Stomach (tissue), 9 donors: Measurements from ENCODE around the gene GRIP1. TPM values are rescaled to one million over a fixed set of nuclear protein-coding genes. Genes with fewer than 3 reads are reported as not detected.

Experiments used
- DNase-seq, 2 donors: peaks; one replicate each; pipeline versions ENCODE4 v3.0.0 to v3.0.0-alpha.2; 2013 to 2019
- H3K27ac ChIP-seq, 5 donors: fragments of 200-600 bp in 4 of 5; sonication (generic) in 4 of 5; one replicate each; pipeline ENCODE4 v1.5.1; 2013 to 2019; ENCODE audit warnings: mild to moderate bottlenecking in 1 of 5, moderate library complexity in 1 of 5
- H3K27me3 ChIP-seq, 3 donors: fragments of 200-600 bp; sonication (generic); one replicate each; pipeline ENCODE4 v1.5.1; 2017 to 2019; ENCODE audit warnings: mixed run types in 1 of 3
- H3K36me3 ChIP-seq, 4 donors: fragments of 200-600 bp; sonication (generic); 1 replicate in 3 of 4; 2 replicates in 1 of 4; pipeline ENCODE4 v1.5.1; 2016 to 2019
- H3K4me1 ChIP-seq, 4 donors: fragments of 200-600 bp; sonication (generic); one replicate each; pipeline ENCODE4 v1.5.1; 2016 to 2019
- H3K4me3 ChIP-seq, 4 donors: fragments of 200-600 bp; sonication (generic) in 3 of 4; one replicate each; pipeline ENCODE4 v1.5.1; 2016 to 2019; ENCODE audit warnings: mild to moderate bottlenecking in 1 of 4
- H3K9me3 ChIP-seq, 4 donors: fragments of 200-600 bp; sonication (generic); one replicate each; pipeline ENCODE4 v1.5.1; 2016 to 2019
- CTCF ChIP-seq, 7 experiments: fragments of 450-650 bp in 4 of 7; fragments of 200-600 bp in 3 of 7; sonication (generic) in 3 of 7; IDR thresholded peaks; one replicate each; pipeline ENCODE4 v1.5.1; 2016 to 2019; ENCODE audit warnings: antibody characterized with exemption in 7 of 7, control low read depth in 2 of 7, mild to moderate bottlenecking in 1 of 7
- EP300 ChIP-seq: sonication (generic); formaldehyde crosslinking; IDR thresholded peaks from one replicate; pipeline ENCODE4 v1.6.1; 2017; ENCODE audit warnings: antibody characterized with exemption
- POLR2A ChIP-seq, 4 donors: fragments of 450-650 bp; IDR thresholded peaks; one replicate each; pipeline ENCODE4 v1.6.1; 2016; ENCODE audit warnings: antibody characterized with exemption in 4 of 4, control low read depth in 2 of 4, mild to moderate bottlenecking in 1 of 4, moderate library complexity in 1 of 4
- POLR2AphosphoS5 ChIP-seq, 3 donors: sonication (generic); formaldehyde crosslinking; IDR thresholded peaks; one replicate each; pipeline ENCODE4 v1.6.1; 2016; ENCODE audit warnings: antibody characterized with exemption in 3 of 3
- WGBS, 5 donors: extraction: QIAGEN DNeasy Blood & Tissue Kit in 3 of 5; methylation state at CpG; one replicate each; pipeline versions ENCODE4 v1.1.5 to v1.1.7; 2013 to 2018; 5-methylcytosine and 5-hydroxymethylcytosine counted together
- intact Hi-C: fragments of 100-400 bp; cut with DNase I; formaldehyde crosslinking; loops from one replicate; pipeline ENCODE4 v1.15.1; 2023; ENCODE audit warnings: low total_unique reads
- polyA plus RNA-seq, 3 donors: library from polyadenylated mRNA; stranded (reverse); fragments of 200-250 nt; gene quantifications; one replicate each; pipeline ENCODE4 v1.2.3, GENCODE V29; 2013
- total RNA-seq, 5 donors: library from RNA; depleted of rRNA; stranded (reverse); fragments of >200 nt; gene quantifications; one replicate each; pipeline versions ENCODE4 v1.1.0 to v1.2.3, GENCODE V29; 2014 to 2016
- donor health status: healthy with polysubstance abuse.
- donor health status: Bipolar disorder and iron deficiency.
- donor health status: healthy.

GRIP1 gene
- total and polyA plus RNA-seq, 8 donors, result 0.31 to 8.8 (median 4.4) TPM; not detected in 1

GRCh38 chr12:66637699-66638301 lies 41.1 kb downstream of the GRIP1 start:
- peak in 1 of 2 donors; percentile 37 for DNase-seq
- intact Hi-C loops, result no loop called here
- Histone ChIP-seq H3K36me3 (no peaks in the 10 kb centered on the region), H3K27ac (no peak overlapping the region), H3K9me3 (no peaks in the 10 kb centered on the region), H3K4me1 (no peaks in the 10 kb centered on the region), H3K27me3 (no peaks in the 10 kb centered on the region), H3K4me3 (no peak overlapping the region)
- TF ChIP-seq POLR2AphosphoS5 (IDR thresholded peaks at IDR 0.05) (no peak), CTCF (IDR thresholded peaks at IDR 0.05) (no peak), EP300 (no peak), POLR2A (IDR thresholded peaks at IDR 0.05) (no peak)
- WGBS, 5 donors, result 68 to 84% (median 80%) methylated on average over 3 of the region's 3 CpGs

- H3K36me3 ChIP-seq, result no peaks in the 10 kb centered on the region
- intact Hi-C loops, result no loop called here
- H3K27me3 ChIP-seq, result no peaks in the 10 kb centered on the region
- H3K4me3 ChIP-seq, result no peak overlapping the region
- no peak for TF ChIP-seq CTCF (IDR thresholded peaks at IDR 0.05)
- no peak for TF ChIP-seq EP300
- TF ChIP-seq POLR2A (IDR thresholded peaks at IDR 0.05), result no peak
- TF ChIP-seq POLR2AphosphoS5 (IDR thresholded peaks at IDR 0.05), result no peak
- WGBS, 5 donors, result 55 to 77% (median 67%) methylated on average over 3 of the region's 3 CpGs
- no peaks in the 10 kb centered on the region for H3K4me1 ChIP-seq
- no peaks in the 10 kb centered on the region for H3K9me3 ChIP-seq
- H3K27ac ChIP-seq, result no peak overlapping the region
- peak; percentile 26 to 32 for DNase-seq
These were observed 42.1 kb downstream of the GRIP1 start for GRCh38 chr12:66636771-66637170.

GRCh38 chr12:66633676-66634075 lies 45.2 kb downstream of the GRIP1 start:
- H3K36me3 ChIP-seq, result no peaks in the 10 kb centered on the region
- 37 to 61% (median 44%) methylated on average over 1 of the region's 1 CpG for WGBS, 5 donors

GRCh38 chr12:66629138-66629870 lies 49.6 kb downstream of the GRIP1 start:
- peak in 1 of 2 donors; percentile 16 for DNase-seq

More at GRCh38 chr12:66633676-66634075, 45.2 kb downstream of the GRIP1 start:
- H3K27me3 ChIP-seq, result no peaks in the 10 kb centered on the region
- TF ChIP-seq POLR2AphosphoS5 (IDR thresholded peaks at IDR 0.05), result no peak
- TF ChIP-seq EP300, result no peak
- TF ChIP-seq POLR2A (IDR thresholded peaks at IDR 0.05), result no peak
- no peak for TF ChIP-seq CTCF (IDR thresholded peaks at IDR 0.05)
- intact Hi-C loops, result no loop called here
- no peak overlapping the region for H3K4me3 ChIP-seq
- H3K27ac ChIP-seq, result no peak overlapping the region
- no peak for DNase-seq
- H3K4me1 ChIP-seq, result peaks cover 0 to 14% (median 9%) of the 10 kb centered on the region in 4 donors
- H3K9me3 ChIP-seq, result no peaks in the 10 kb centered on the region

More at GRCh38 chr12:66629138-66629870, 49.6 kb downstream of the GRIP1 start:
- Histone ChIP-seq H3K4me1 (peaks cover 0 to 32% (median 15%) of the 10 kb centered on the region in 4 donors), H3K9me3 (no peaks in the 10 kb centered on the region), H3K27me3 (no peaks in the 10 kb centered on the region), H3K36me3 (no peaks in the 10 kb centered on the region), H3K27ac (no peak overlapping the region), H3K4me3 (no peak overlapping the region)
- 26 to 47% (median 35%) methylated on average over 5 of the region's 5 CpGs for WGBS, 5 donors
- intact Hi-C loops, result no loop called here
- no peak for TF ChIP-seq EP300
- no peak for TF ChIP-seq CTCF (IDR thresholded peaks at IDR 0.05)
- TF ChIP-seq POLR2A (IDR thresholded peaks at IDR 0.05), result no peak
- no peak for TF ChIP-seq POLR2AphosphoS5 (IDR thresholded peaks at IDR 0.05)
